B cell (primary cell): Measurements from ENCODE around the gene ZNF804A. TPM values are rescaled to one million over a fixed set of nuclear protein-coding genes. Genes with fewer than 3 reads are reported as not detected.

Experiments used
- ATAC-seq: fragments of 200-7000 bp; cut with Tn5 transposase; one replicate; pipeline ENCODE4 v1.10.0; 2021; ENCODE audit warnings: low read depth, mild to moderate bottlenecking, moderate number of reproducible peaks, moderate library complexity
- CTCF ChIA-PET: fragments of 350-600 bp; sonication (Branson Sonifier 250); formaldehyde crosslinking; loops from one replicate; lab custom pipeline; 2021; ENCODE audit warnings: antibody characterized with exemption, inconsistent platforms; lab: Charles Lee
- POLR2A ChIA-PET: fragments of 350-600 bp; sonication (Branson Sonifier 250); formaldehyde crosslinking; loops from one replicate; lab custom pipeline; 2021; ENCODE audit warnings: antibody characterized with exemption; lab: Charles Lee
- DNase-seq: peaks from one replicate; pipeline ENCODE4 v3.0.0; 2013
- H2AFZ ChIP-seq: 2 replicates; pipeline ENCODE4 v1.6.1; 2012; ENCODE audit warnings: mild to moderate bottlenecking, low read depth, low read length; ENCODE audit not compliant: insufficient read depth, poor library complexity, severe bottlenecking
- H3K27ac ChIP-seq, 2 donors: 1 replicate in 1 of 2; 2 replicates in 1 of 2; pipeline ENCODE4 v1.5.1; 2012 to 2013; ENCODE audit warnings: low read length in 2 of 2, mild to moderate bottlenecking in 2 of 2, moderate library complexity in 1 of 2
- H3K27me3 ChIP-seq, 4 experiments: fragments of 200-600 bp in 1 of 4; sonication (generic) in 1 of 4; replicated peaks in 1 of 4; 1 replicate in 2 of 4; 2 replicates in 2 of 4; pipeline versions ENCODE4 v1.6.1 to v1.7.0; 2013 to 2016; ENCODE audit warnings: low read length in 3 of 4, mild to moderate bottlenecking in 2 of 4, mixed read lengths in 1 of 4, moderate library complexity in 1 of 4; ENCODE audit not compliant: insufficient read depth in 4 of 4, control insufficient read depth in 3 of 4; ENCODE audit errors: control extremely low read depth in 1 of 4
- H3K36me3 ChIP-seq, 2 experiments: replicated peaks in 1 of 2; 1 replicate in 1 of 2; 2 replicates in 1 of 2; pipeline versions ENCODE4 v1.6.1 to v1.7.1; 2013; ENCODE audit warnings: low read length in 1 of 2; ENCODE audit not compliant: insufficient read depth in 2 of 2, control insufficient read depth in 1 of 2; ENCODE audit errors: control extremely low read depth in 1 of 2, extremely low read depth in 1 of 2
- H3K4me1 ChIP-seq, 2 donors: fragments of 200-600 bp in 1 of 2; sonication (generic) in 1 of 2; 1 replicate in 1 of 2; 2 replicates in 1 of 2; pipeline versions ENCODE4 v1.5.1 to v1.6.1; 2013 to 2017; ENCODE audit warnings: low read length in 2 of 2; ENCODE audit not compliant: control insufficient read depth in 2 of 2, insufficient read depth in 2 of 2
- H3K4me2 ChIP-seq: replicated peaks from 2 replicates; pipeline ENCODE3; 2012; ENCODE audit warnings: mild to moderate bottlenecking, low read depth, low read length; ENCODE audit not compliant: poor library complexity, severe bottlenecking
- H3K4me3 ChIP-seq, 5 experiments: fragments of 200-600 bp in 1 of 5; sonication (generic) in 1 of 5; 1 replicate in 3 of 5; 2 replicates in 2 of 5; pipeline versions ENCODE4 v1.5.1 to v1.7.0; 2011 to 2016; ENCODE audit warnings: low read length in 4 of 5, mild to moderate bottlenecking in 4 of 5, low read depth in 2 of 5, control low read depth in 1 of 5, moderate library complexity in 1 of 5; ENCODE audit not compliant: insufficient read depth in 1 of 5; ENCODE audit errors: control extremely low read depth in 1 of 5, extremely low read depth in 1 of 5
- H3K79me2 ChIP-seq: fragments of 200-600 bp; sonication (generic); one replicate; pipeline ENCODE4 v1.6.0; 2016; ENCODE audit warnings: low read length; ENCODE audit not compliant: control insufficient read depth, insufficient read depth
- H3K9ac ChIP-seq: fragments of 200-600 bp; sonication (generic); 2 replicates; pipeline ENCODE4 v1.6.1; 2017; ENCODE audit warnings: mild to moderate bottlenecking, low read length, moderate library complexity
- H3K9me3 ChIP-seq, 3 donors: one replicate each; pipeline versions ENCODE4 v1.6.1 to v1.7.1; 2013; ENCODE audit warnings: low read length in 2 of 3; ENCODE audit not compliant: control insufficient read depth in 2 of 3, insufficient read depth in 1 of 3; ENCODE audit errors: control extremely low read depth in 1 of 3
- H4K20me1 ChIP-seq: 2 replicates; pipeline ENCODE4 v1.6.0; 2012; ENCODE audit warnings: mild to moderate bottlenecking, low read length; ENCODE audit not compliant: insufficient read depth, control insufficient read depth, poor library complexity, severe bottlenecking
- H3K27ac Mint-ChIP-seq: one replicate; pipeline ENCODE4 v1.8.0; 2021; ENCODE audit warnings: mixed read lengths
- H3K27me3 Mint-ChIP-seq: one replicate; pipeline ENCODE4 v1.8.0; 2021; ENCODE audit warnings: mixed read lengths
- H3K4me1 Mint-ChIP-seq: one replicate; pipeline ENCODE4 v1.8.0; 2021; ENCODE audit warnings: mixed read lengths
- H3K4me3 Mint-ChIP-seq: one replicate; pipeline ENCODE4 v1.8.0; 2021; ENCODE audit warnings: mixed read lengths
- H3K9me3 Mint-ChIP-seq: one replicate; pipeline ENCODE4 v1.8.0; 2022; ENCODE audit warnings: mixed read lengths; ENCODE audit not compliant: insufficient read depth
- CTCF ChIP-seq: fragments of 200-600 bp; IDR thresholded peaks from one replicate; pipeline ENCODE4 v1.8.0; 2022; ENCODE audit warnings: antibody characterized with exemption, mild to moderate bottlenecking
- EZH2 ChIP-seq: IDR thresholded peaks from 2 replicates; pipeline ENCODE4 v1.6.1; 2012; ENCODE audit warnings: borderline replicate concordance, low read depth, mild to moderate bottlenecking, moderate library complexity, low read length; ENCODE audit not compliant: insufficient read depth, poor library complexity, severe bottlenecking
- WGBS: methylation state at CpG from one replicate; pipeline ENCODE4 v1.1.5; 2013; ENCODE audit warnings: missing lambda C conversion rate; ENCODE audit not compliant: insufficient coverage; 5-methylcytosine and 5-hydroxymethylcytosine counted together
- intact Hi-C: fragments of 100-400 bp; cut with micrococcal nuclease; formaldehyde crosslinking; loops from one replicate; pipeline ENCODE4 v1.10.0; 2022
- polyA plus RNA-seq: library from polyadenylated mRNA; depleted of rRNA; stranded (reverse); fragments of >200 nt; gene quantifications from 2 replicates; pipeline ENCODE4 v1.2.3, GENCODE V29; 2012
- total RNA-seq, 2 donors: library from RNA; stranded (reverse); fragments of 120-200 nt in 1 of 2; gene quantifications; 1 replicate in 1 of 2; 2 replicates in 1 of 2; pipeline versions ENCODE4 v1.2.3 to v1.2.4, GENCODE V29; 2013 to 2022

Gene ZNF804A
- total and polyA plus RNA-seq, 2 donors (not counting 1 experiment from before 2014, with no cell fraction given) = 1.2 to 2.4 TPM

GRCh38 chr2:184560603-184561002 is 37.7 kb upstream of the ZNF804A start:
- Mint-ChIP-seq H3K4me3 (no peak overlapping the region), H3K4me1 (no peaks in the 10 kb centered on the region), H3K9me3 (peaks cover 2% of the 10 kb centered on the region), H3K27me3 (no peaks in the 10 kb centered on the region), H3K27ac (no peak overlapping the region)
- TF ChIP-seq EZH2 (no peak), CTCF (no peak)
- H3K27me3 ChIP-seq = no peaks in the 10 kb centered on the region
- H3K79me2 ChIP-seq = no peaks in the 10 kb centered on the region
- no peaks in the 10 kb centered on the region for H4K20me1 ChIP-seq
- ATAC-seq (no peak), DNase-seq (no peak)
- WGBS = 95% methylated on average over 16 of the region's 17 CpGs
- H3K36me3 ChIP-seq = no peaks in the 10 kb centered on the region
- H3K9ac ChIP-seq = no peak overlapping the region
- H3K27ac ChIP-seq = no peak overlapping the region
- ChIA-PET POLR2A (no interaction called here), CTCF (no interaction called here)
- no peaks in the 10 kb centered on the region for H3K4me1 ChIP-seq
- intact Hi-C loops = no loop called here
- H3K4me2 ChIP-seq = no peak overlapping the region
- no peak overlapping the region for H2AFZ ChIP-seq
- no peak overlapping the region for H3K4me3 ChIP-seq
- peaks cover 0 to 10% (median 0%) of the 10 kb centered on the region in 3 donors for H3K9me3 ChIP-seq

- Histone ChIP-seq H3K4me1 (no peaks in the 10 kb centered on the region), H3K79me2 (no peaks in the 10 kb centered on the region), H4K20me1 (no peaks in the 10 kb centered on the region), H3K9me3 (peaks cover 0 to 10% (median 0%) of the 10 kb centered on the region in 3 donors), H3K4me3 (no peak overlapping the region), H3K27me3 (no peaks in the 10 kb centered on the region), H3K9ac (no peak overlapping the region), H3K36me3 (no peaks in the 10 kb centered on the region), H3K27ac (no peak overlapping the region), H3K4me2 (no peak overlapping the region), H2AFZ (no peak overlapping the region)
- TF ChIP-seq EZH2 (no peak), CTCF (no peak)
- ATAC-seq = no peak
- no peak for DNase-seq
- CTCF ChIA-PET = no interaction called here
- H3K27ac Mint-ChIP-seq = no peak overlapping the region
- WGBS = no CpG with 5 or more reads among the region's 2 CpGs
- intact Hi-C loops = no loop called here
- POLR2A ChIA-PET = no interaction called here
- peaks cover 2% of the 10 kb centered on the region for H3K9me3 Mint-ChIP-seq
- no peaks in the 10 kb centered on the region for H3K27me3 Mint-ChIP-seq
- no peaks in the 10 kb centered on the region for H3K4me1 Mint-ChIP-seq
- H3K4me3 Mint-ChIP-seq = no peak overlapping the region
These were observed 35.8 kb upstream of the ZNF804A start for GRCh38 chr2:184562532-184562931.
